B cell (primary cell): ENCODE results near the gene LPGAT1. TPM values are rescaled to one million over a fixed set of nuclear protein-coding genes. Genes with fewer than 3 reads are reported as not detected.

Source experiments
- ATAC-seq: fragments of 200-7000 bp; cut with Tn5 transposase; one replicate; pipeline ENCODE4 v1.10.0; 2021; ENCODE audit warnings: low read depth, mild to moderate bottlenecking, moderate number of reproducible peaks, moderate library complexity
- CTCF ChIA-PET: fragments of 350-600 bp; sonication (Branson Sonifier 250); formaldehyde crosslinking; loops from one replicate; lab custom pipeline; 2021; ENCODE audit warnings: antibody characterized with exemption, inconsistent platforms; lab: Charles Lee
- POLR2A ChIA-PET: fragments of 350-600 bp; sonication (Branson Sonifier 250); formaldehyde crosslinking; loops from one replicate; lab custom pipeline; 2021; ENCODE audit warnings: antibody characterized with exemption; lab: Charles Lee
- DNase-seq: peaks from one replicate; pipeline ENCODE4 v3.0.0; 2013
- H2AFZ ChIP-seq: 2 replicates; pipeline ENCODE4 v1.6.1; 2012; ENCODE audit warnings: mild to moderate bottlenecking, low read depth, low read length; ENCODE audit not compliant: insufficient read depth, poor library complexity, severe bottlenecking
- H3K27ac ChIP-seq, 2 donors: 1 replicate in 1 of 2; 2 replicates in 1 of 2; pipeline ENCODE4 v1.5.1; 2012 to 2013; ENCODE audit warnings: low read length in 2 of 2, mild to moderate bottlenecking in 2 of 2, moderate library complexity in 1 of 2
- H3K27me3 ChIP-seq, 4 experiments: fragments of 200-600 bp in 1 of 4; sonication (generic) in 1 of 4; replicated peaks in 1 of 4; 1 replicate in 2 of 4; 2 replicates in 2 of 4; pipeline versions ENCODE4 v1.6.1 to v1.7.0; 2013 to 2016; ENCODE audit warnings: low read length in 3 of 4, mild to moderate bottlenecking in 2 of 4, mixed read lengths in 1 of 4, moderate library complexity in 1 of 4; ENCODE audit not compliant: insufficient read depth in 4 of 4, control insufficient read depth in 3 of 4; ENCODE audit errors: control extremely low read depth in 1 of 4
- H3K36me3 ChIP-seq, 2 experiments: replicated peaks in 1 of 2; 1 replicate in 1 of 2; 2 replicates in 1 of 2; pipeline versions ENCODE4 v1.6.1 to v1.7.1; 2013; ENCODE audit warnings: low read length in 1 of 2; ENCODE audit not compliant: insufficient read depth in 2 of 2, control insufficient read depth in 1 of 2; ENCODE audit errors: control extremely low read depth in 1 of 2, extremely low read depth in 1 of 2
- H3K4me1 ChIP-seq, 2 donors: fragments of 200-600 bp in 1 of 2; sonication (generic) in 1 of 2; 1 replicate in 1 of 2; 2 replicates in 1 of 2; pipeline versions ENCODE4 v1.5.1 to v1.6.1; 2013 to 2017; ENCODE audit warnings: low read length in 2 of 2; ENCODE audit not compliant: control insufficient read depth in 2 of 2, insufficient read depth in 2 of 2
- H3K4me2 ChIP-seq: replicated peaks from 2 replicates; pipeline ENCODE3; 2012; ENCODE audit warnings: mild to moderate bottlenecking, low read depth, low read length; ENCODE audit not compliant: poor library complexity, severe bottlenecking
- H3K4me3 ChIP-seq, 5 experiments: fragments of 200-600 bp in 1 of 5; sonication (generic) in 1 of 5; 1 replicate in 3 of 5; 2 replicates in 2 of 5; pipeline versions ENCODE4 v1.5.1 to v1.7.0; 2011 to 2016; ENCODE audit warnings: low read length in 4 of 5, mild to moderate bottlenecking in 4 of 5, low read depth in 2 of 5, control low read depth in 1 of 5, moderate library complexity in 1 of 5; ENCODE audit not compliant: insufficient read depth in 1 of 5; ENCODE audit errors: control extremely low read depth in 1 of 5, extremely low read depth in 1 of 5
- H3K79me2 ChIP-seq: fragments of 200-600 bp; sonication (generic); one replicate; pipeline ENCODE4 v1.6.0; 2016; ENCODE audit warnings: low read length; ENCODE audit not compliant: control insufficient read depth, insufficient read depth
- H3K9ac ChIP-seq: fragments of 200-600 bp; sonication (generic); 2 replicates; pipeline ENCODE4 v1.6.1; 2017; ENCODE audit warnings: mild to moderate bottlenecking, low read length, moderate library complexity
- H3K9me3 ChIP-seq, 3 donors: one replicate each; pipeline versions ENCODE4 v1.6.1 to v1.7.1; 2013; ENCODE audit warnings: low read length in 2 of 3; ENCODE audit not compliant: control insufficient read depth in 2 of 3, insufficient read depth in 1 of 3; ENCODE audit errors: control extremely low read depth in 1 of 3
- H4K20me1 ChIP-seq: 2 replicates; pipeline ENCODE4 v1.6.0; 2012; ENCODE audit warnings: mild to moderate bottlenecking, low read length; ENCODE audit not compliant: insufficient read depth, control insufficient read depth, poor library complexity, severe bottlenecking
- H3K27ac Mint-ChIP-seq: one replicate; pipeline ENCODE4 v1.8.0; 2021; ENCODE audit warnings: mixed read lengths
- H3K27me3 Mint-ChIP-seq: one replicate; pipeline ENCODE4 v1.8.0; 2021; ENCODE audit warnings: mixed read lengths
- H3K4me1 Mint-ChIP-seq: one replicate; pipeline ENCODE4 v1.8.0; 2021; ENCODE audit warnings: mixed read lengths
- H3K4me3 Mint-ChIP-seq: one replicate; pipeline ENCODE4 v1.8.0; 2021; ENCODE audit warnings: mixed read lengths
- H3K9me3 Mint-ChIP-seq: one replicate; pipeline ENCODE4 v1.8.0; 2022; ENCODE audit warnings: mixed read lengths; ENCODE audit not compliant: insufficient read depth
- EZH2 ChIP-seq: IDR thresholded peaks from 2 replicates; pipeline ENCODE4 v1.6.1; 2012; ENCODE audit warnings: borderline replicate concordance, low read depth, mild to moderate bottlenecking, moderate library complexity, low read length; ENCODE audit not compliant: insufficient read depth, poor library complexity, severe bottlenecking
- WGBS: methylation state at CpG from one replicate; pipeline ENCODE4 v1.1.5; 2013; ENCODE audit warnings: missing lambda C conversion rate; ENCODE audit not compliant: insufficient coverage; 5-methylcytosine and 5-hydroxymethylcytosine counted together
- intact Hi-C: fragments of 100-400 bp; cut with micrococcal nuclease; formaldehyde crosslinking; loops from one replicate; pipeline ENCODE4 v1.10.0; 2022
- polyA plus RNA-seq: library from polyadenylated mRNA; depleted of rRNA; stranded (reverse); fragments of >200 nt; gene quantifications from 2 replicates; pipeline ENCODE4 v1.2.3, GENCODE V29; 2012
- total RNA-seq, 2 donors: library from RNA; stranded (reverse); fragments of 120-200 nt in 1 of 2; gene quantifications; 1 replicate in 1 of 2; 2 replicates in 1 of 2; pipeline versions ENCODE4 v1.2.3 to v1.2.4, GENCODE V29; 2013 to 2022
- TF ChIP-seq, protein P1 (sequence below): fragments of 200-600 bp; IDR thresholded peaks from one replicate; pipeline ENCODE4 v1.8.0; 2022; ENCODE audit warnings: antibody characterized with exemption, mild to moderate bottlenecking

The LPGAT1 gene
- total and polyA plus RNA-seq, 2 donors (not counting 1 experiment from before 2014, with no cell fraction given): 9.3 to 63.8 TPM

DNA sequence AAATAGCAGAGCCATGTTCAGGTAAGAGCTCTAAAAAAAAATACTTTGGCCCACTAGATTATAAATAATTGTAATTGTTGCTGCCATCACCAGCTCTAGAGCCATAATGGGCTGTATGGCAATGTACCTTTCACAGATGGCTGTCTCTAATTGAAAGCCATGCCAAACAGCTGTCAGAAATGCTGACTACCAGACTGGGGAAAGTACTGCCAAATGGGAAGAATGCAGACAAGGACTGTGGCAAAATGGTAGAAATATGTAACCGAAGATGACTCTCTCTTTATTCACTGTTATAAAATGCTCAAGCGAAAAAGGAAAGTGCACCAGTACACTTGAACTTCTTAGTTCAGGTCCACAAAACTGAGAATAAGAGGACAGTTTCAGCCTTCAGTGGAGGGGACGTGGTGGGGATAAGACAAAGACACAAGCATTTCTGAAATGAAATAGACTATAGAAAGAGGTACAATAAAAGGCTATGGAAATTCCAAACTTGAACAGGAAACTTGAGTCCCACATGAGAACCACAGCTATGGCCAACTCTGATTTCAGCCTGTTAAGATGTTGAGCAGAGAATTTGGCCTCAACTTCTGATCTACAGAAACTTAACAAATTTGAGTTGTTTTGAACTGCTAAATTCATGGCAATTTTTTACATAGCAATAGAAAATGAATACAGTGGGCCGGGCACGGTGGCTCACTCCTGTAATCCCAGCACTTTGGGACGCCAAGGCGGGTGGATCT lies 46.5 kb upstream of the LPGAT1 start:
- Mint-ChIP-seq H3K4me1 (no peaks in the 10 kb centered on the region), H3K4me3 (no peak overlapping the region), H3K27ac (no peak overlapping the region), H3K9me3 (peaks cover 6% of the 10 kb centered on the region), H3K27me3 (peaks cover 12% of the 10 kb centered on the region)
- peaks cover 0 to 4% (median 2%) of the 10 kb centered on the region in 4 experiments for H3K27me3 ChIP-seq
- H3K79me2 ChIP-seq: no peaks in the 10 kb centered on the region
- no peak overlapping the region for H3K4me3 ChIP-seq
- WGBS: 100% methylated on average over 4 of the region's 7 CpGs
- no peaks in the 10 kb centered on the region for H3K9me3 ChIP-seq
- intact Hi-C loops: no loop called here
- ATAC-seq (no peak), DNase-seq (no peak)
- POLR2A ChIA-PET: no interaction called here
- no peaks in the 10 kb centered on the region for H3K4me1 ChIP-seq
- CTCF ChIA-PET: no interaction called here
- TF ChIP-seq EZH2: no peak
- TF ChIP-seq, protein P1, sequence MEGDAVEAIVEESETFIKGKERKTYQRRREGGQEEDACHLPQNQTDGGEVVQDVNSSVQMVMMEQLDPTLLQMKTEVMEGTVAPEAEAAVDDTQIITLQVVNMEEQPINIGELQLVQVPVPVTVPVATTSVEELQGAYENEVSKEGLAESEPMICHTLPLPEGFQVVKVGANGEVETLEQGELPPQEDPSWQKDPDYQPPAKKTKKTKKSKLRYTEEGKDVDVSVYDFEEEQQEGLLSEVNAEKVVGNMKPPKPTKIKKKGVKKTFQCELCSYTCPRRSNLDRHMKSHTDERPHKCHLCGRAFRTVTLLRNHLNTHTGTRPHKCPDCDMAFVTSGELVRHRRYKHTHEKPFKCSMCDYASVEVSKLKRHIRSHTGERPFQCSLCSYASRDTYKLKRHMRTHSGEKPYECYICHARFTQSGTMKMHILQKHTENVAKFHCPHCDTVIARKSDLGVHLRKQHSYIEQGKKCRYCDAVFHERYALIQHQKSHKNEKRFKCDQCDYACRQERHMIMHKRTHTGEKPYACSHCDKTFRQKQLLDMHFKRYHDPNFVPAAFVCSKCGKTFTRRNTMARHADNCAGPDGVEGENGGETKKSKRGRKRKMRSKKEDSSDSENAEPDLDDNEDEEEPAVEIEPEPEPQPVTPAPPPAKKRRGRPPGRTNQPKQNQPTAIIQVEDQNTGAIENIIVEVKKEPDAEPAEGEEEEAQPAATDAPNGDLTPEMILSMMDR: no peak
- H2AFZ ChIP-seq: no peak overlapping the region
- no peak overlapping the region for H3K9ac ChIP-seq
- no peak overlapping the region for H3K27ac ChIP-seq
- no peaks in the 10 kb centered on the region for H3K36me3 ChIP-seq
- H3K4me2 ChIP-seq: no peak overlapping the region
- no peaks in the 10 kb centered on the region for H4K20me1 ChIP-seq

DNA sequence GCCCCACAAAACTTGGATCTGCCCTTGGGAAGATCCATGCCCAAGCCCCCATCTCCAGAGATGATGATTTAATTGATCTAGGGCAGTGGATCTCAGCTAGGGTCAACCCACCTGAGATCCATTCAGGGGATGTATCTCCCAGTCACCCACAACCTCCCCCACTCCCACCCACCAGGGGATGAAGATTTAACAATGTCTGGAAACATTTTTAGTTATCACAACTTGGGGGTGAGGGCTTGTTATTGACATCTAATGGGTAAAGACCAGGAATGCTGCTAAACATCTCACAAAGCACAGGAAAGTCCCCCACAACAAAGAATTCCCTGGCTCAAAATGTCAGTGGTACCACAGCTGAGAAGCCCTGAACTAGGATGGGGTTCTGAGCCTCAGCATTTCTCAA lies 45.0 kb upstream of the LPGAT1 start:
- Histone ChIP-seq H3K4me2 (no peak overlapping the region), H2AFZ (no peak overlapping the region), H3K27me3 (peaks cover 0 to 5% (median 2%) of the 10 kb centered on the region in 4 experiments), H3K36me3 (no peaks in the 10 kb centered on the region), H4K20me1 (no peaks in the 10 kb centered on the region), H3K4me1 (no peaks in the 10 kb centered on the region), H3K79me2 (no peaks in the 10 kb centered on the region), H3K9me3 (no peaks in the 10 kb centered on the region), H3K4me3 (no peak overlapping the region), H3K27ac (no peak overlapping the region), H3K9ac (no peak overlapping the region)
- no peaks in the 10 kb centered on the region for H3K4me1 Mint-ChIP-seq
- ATAC-seq (no peak), DNase-seq (no peak)
- H3K4me3 Mint-ChIP-seq: no peak overlapping the region
- H3K27me3 Mint-ChIP-seq: peaks cover 16% of the 10 kb centered on the region
- no peak overlapping the region for H3K27ac Mint-ChIP-seq
- H3K9me3 Mint-ChIP-seq: no peaks in the 10 kb centered on the region
- TF ChIP-seq, protein P1: no peak
- no peak for TF ChIP-seq EZH2
- ChIA-PET POLR2A (no interaction called here), CTCF (no interaction called here)
- intact Hi-C loops: no loop called here
